Right ventricle myocardium inferior (tissue), 1 donor: ENCODE results near the gene NRG3. TPM values are rescaled to one million over a fixed set of nuclear protein-coding genes. Genes with fewer than 3 reads are reported as not detected.
A peak's percentile ranks its signal among the peaks of the same experiment; 100 is the strongest.
"Not testable (repeated sequence)": the region's sequence is repeated elsewhere in the genome, so short reads cannot be mapped to it uniquely, and the experiment has no call there.

Experiments
- ATAC-seq: fragments of 200-7000 bp; cut with Tn5 transposase; one replicate; pipeline ENCODE4 v1.9.1; 2020; ENCODE audit warnings: mild to moderate bottlenecking, moderate library complexity
- DNase-seq: peaks from one replicate; pipeline ENCODE4 v3.0.0; 2021; ENCODE audit errors: missing footprints
- intact Hi-C: fragments of 100-400 bp; cut with DNase I; formaldehyde crosslinking; loops from one replicate; pipeline ENCODE4 v1.11.0; 2022
- total RNA-seq: library from RNA; stranded (reverse); fragmentation: NEBNext Ultra II Directional; extraction: Animal tissue kit (Norgen Biotek cat#: 25700); gene quantifications from one replicate; pipeline ENCODE4 v1.2.1, GENCODE V29; 2021
- donor health status: DM: no; HTN: yes; CAD: no; lungs with severe emphysema.

NRG3 gene
- total RNA-seq, 1 donor from 2014 or later: not detected

GRCh38 chr10:82310839-82311238 is 435.8 kb downstream of the NRG3 start:
- intact Hi-C loops: no loop called here
- no peak for ATAC-seq
- DNase-seq: no peak

GRCh38 chr10:82313401-82313800 is 438.4 kb downstream of the NRG3 start:
- intact Hi-C loops: no loop called here
- ATAC-seq (no peak), DNase-seq (no peak)

GRCh38 chr10:82318534-82318933 is 443.5 kb downstream of the NRG3 start:
- intact Hi-C loops: no loop called here
- ATAC-seq (no peak), DNase-seq (no peak)

GRCh38 chr10:82319074-82319473 is 444.1 kb downstream of the NRG3 start:
- DNase-seq (no peak), ATAC-seq (no peak)
- intact Hi-C loops: no loop called here

GRCh38 chr10:82319562-82319961 is 444.6 kb downstream of the NRG3 start:
- intact Hi-C loops: no loop called here
- DNase-seq (no peak), ATAC-seq (no peak)

- DNase-seq (no peak), ATAC-seq (no peak)
- intact Hi-C loops: no loop called here
Measured at GRCh38 chr10:82321724-82322123, 446.7 kb downstream of the NRG3 start.

GRCh38 chr10:82331716-82332115 is 456.7 kb downstream of the NRG3 start:
- intact Hi-C loops: no loop called here
- DNase-seq (no peak), ATAC-seq (no peak)

- intact Hi-C loops: no loop called here
- ATAC-seq (no peak), DNase-seq (no peak)
Measured at GRCh38 chr10:82335831-82336230, 460.8 kb downstream of the NRG3 start.

GRCh38 chr10:82340166-82340565 is 465.2 kb downstream of the NRG3 start:
- intact Hi-C loops: no loop called here
- ATAC-seq: no peak
- no peak for DNase-seq

GRCh38 chr10:82349590-82349989 is 474.6 kb downstream of the NRG3 start:
- DNase-seq, intact Hi-C loops, ATAC-seq: not testable (repeated sequence)

GRCh38 chr10:82353381-82353780 is 478.4 kb downstream of the NRG3 start:
- no peak for ATAC-seq
- intact Hi-C loops: no loop called here

GRCh38 chr10:82358486-82359099 is 483.6 kb downstream of the NRG3 start:
- ATAC-seq: peak; percentile 91
- DNase-seq: no peak
- intact Hi-C loops: no loop called here

More at GRCh38 chr10:82353381-82353780, 478.4 kb downstream of the NRG3 start:
- DNase-seq: no peak

GRCh38 chr10:82361256-82361655 is 486.3 kb downstream of the NRG3 start:
- ATAC-seq (no peak), DNase-seq (no peak)
- intact Hi-C loops: no loop called here

GRCh38 chr10:82377608-82378007 is 502.6 kb downstream of the NRG3 start:
- ATAC-seq (no peak), DNase-seq (no peak)
- intact Hi-C loops: no loop called here

GRCh38 chr10:82378146-82378545 is 503.2 kb downstream of the NRG3 start:
- intact Hi-C loops: no loop called here
- DNase-seq (no peak), ATAC-seq (peak; percentile 71)

GRCh38 chr10:82383350-82383749 is 508.4 kb downstream of the NRG3 start:
- intact Hi-C loops: no loop called here
- ATAC-seq: no peak
- no peak for DNase-seq

GRCh38 chr10:82390866-82391658 is 516.1 kb downstream of the NRG3 start:
- DNase-seq: no peak
- intact Hi-C loops: no loop called here
- ATAC-seq: no peak

GRCh38 chr10:82391971-82392370 is 517.0 kb downstream of the NRG3 start:
- DNase-seq: no peak
- intact Hi-C loops: no loop called here
- no peak for ATAC-seq

- ATAC-seq (no peak), DNase-seq (no peak)
- intact Hi-C loops: no loop called here
Measured at GRCh38 chr10:82392533-82392932, 517.5 kb downstream of the NRG3 start.

GRCh38 chr10:82394122-82394521 is 519.1 kb downstream of the NRG3 start:
- intact Hi-C loops: no loop called here
- DNase-seq: no peak
- ATAC-seq: no peak
